22Rv1 (cell line): ENCODE measurements around the gene GPR65.

Experiments
- CTCF ChIP-seq: fragments of 450-650 bp; IDR thresholded peaks from 2 replicates; pipeline ENCODE4 v1.5.1; 2017; ENCODE audit warnings: mild to moderate bottlenecking
- ZFX ChIP-seq: fragments of 450-650 bp; IDR thresholded peaks from 2 replicates; pipeline ENCODE4 v1.6.1; 2017; ENCODE audit warnings: antibody characterized with exemption, borderline replicate concordance

GRCh38 chr14:88049936-88050335 is 45.0 kb downstream of the GPR65 start:
- no peak for TF ChIP-seq CTCF
- no peak for TF ChIP-seq ZFX
